Gastroesophageal sphincter (tissue), 3 donors: ENCODE results near the gene CSTF3.
"Not testable (repeated sequence)": the region's sequence is repeated elsewhere in the genome, so short reads cannot be mapped to it uniquely, and the experiment has no call there.

Experiments used
- CTCF ChIP-seq, 4 experiments: fragments of 200-600 bp in 2 of 4; fragments of 450-650 bp in 2 of 4; sonication (generic) in 1 of 4; IDR thresholded peaks; one replicate each; pipeline ENCODE4 v1.5.1; 2017 to 2019; ENCODE audit warnings: antibody characterized with exemption in 4 of 4, mild to moderate bottlenecking in 2 of 4, moderate library complexity in 2 of 4
- EP300 ChIP-seq: sonication (generic); formaldehyde crosslinking; IDR thresholded peaks from one replicate; pipeline ENCODE4 v1.6.1; 2017; ENCODE audit warnings: antibody characterized with exemption, mild to moderate bottlenecking
- POLR2A ChIP-seq, 2 donors: fragments of 450-650 bp; IDR thresholded peaks; one replicate each; pipeline ENCODE4 v1.6.1; 2017; ENCODE audit warnings: antibody characterized with exemption in 2 of 2, mild to moderate bottlenecking in 2 of 2, moderate library complexity in 1 of 2
- POLR2AphosphoS5 ChIP-seq: sonication (generic); formaldehyde crosslinking; IDR thresholded peaks from one replicate; pipeline ENCODE4 v1.6.1; 2017; ENCODE audit warnings: antibody characterized with exemption

DNA sequence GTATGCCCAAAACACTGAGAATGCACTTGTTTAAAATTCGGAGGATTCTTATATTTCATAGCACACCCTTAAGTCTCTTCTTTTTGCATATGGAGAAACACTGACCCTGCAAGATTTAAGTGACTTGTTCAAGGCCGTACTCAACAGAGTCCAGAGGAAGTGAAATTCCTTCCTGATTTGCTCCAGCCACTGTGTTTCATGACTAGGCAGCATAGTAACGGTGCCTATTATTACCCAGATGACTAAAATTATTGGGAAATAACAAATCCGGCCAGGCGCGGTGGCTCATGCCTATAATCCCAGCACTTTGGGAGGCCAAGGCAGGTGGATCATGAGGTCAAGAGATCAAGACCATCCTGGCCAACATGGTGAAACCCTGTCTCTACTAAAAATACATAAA lies 112.6 kb downstream of the CSTF3 start:
- not testable (repeated sequence) for TF ChIP-seq POLR2A (IDR thresholded peaks at IDR 0.05); CTCF (IDR thresholded peaks at IDR 0.05); POLR2AphosphoS5; EP300
